ENCODE results near the gene SNX17.
A peak's percentile ranks its signal among the peaks of the same experiment; 100 is the strongest.
"Not testable (repeated sequence)": the region's sequence is repeated elsewhere in the genome, so short reads cannot be mapped to it uniquely, and the experiment has no call there.

Gene SNX17

GRCh38 chr2:27407798-27408491 is 37.5 kb downstream of the SNX17 start:
- peak; percentile 68 for DNase-seq

GRCh38 chr2:27408601-27409320 is 38.3 kb downstream of the SNX17 start:
- DNase-seq, result no peak

DNA sequence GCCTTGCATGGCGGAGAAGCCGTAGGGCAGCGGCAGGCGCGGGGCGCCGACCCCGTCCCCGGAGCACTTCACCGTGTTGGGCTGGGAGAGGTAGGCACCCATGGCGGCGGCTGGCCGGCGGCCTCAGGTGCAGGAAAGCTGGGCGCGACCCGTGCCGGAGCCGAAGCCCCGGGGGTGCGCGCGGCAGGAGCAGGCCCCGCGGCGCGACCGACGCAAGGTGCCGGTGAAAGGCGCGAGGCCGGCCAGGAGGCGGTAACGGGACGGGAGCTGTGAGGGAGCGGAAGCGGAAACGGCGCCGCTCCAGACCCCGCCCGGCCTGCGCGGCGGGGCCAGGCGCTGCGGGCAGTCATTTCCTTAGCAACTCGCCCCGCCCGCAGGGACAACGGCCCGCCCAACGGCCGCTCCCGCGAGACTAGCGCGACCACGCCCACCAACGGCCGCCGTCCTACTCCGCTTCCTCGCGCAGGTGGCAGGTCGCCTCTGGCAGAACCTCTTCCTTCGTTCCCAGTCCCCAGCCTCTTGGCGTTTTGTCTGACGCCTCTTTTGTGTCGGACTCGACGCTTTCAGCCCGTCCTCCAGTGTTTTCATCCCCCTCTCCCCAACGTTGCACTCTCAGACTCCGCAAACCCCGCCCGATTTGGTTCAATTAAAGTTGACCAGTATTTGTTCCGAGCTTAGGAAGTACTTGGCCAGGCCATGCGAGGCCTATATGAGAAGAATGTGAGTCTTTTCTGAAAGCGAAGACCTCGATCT is 39.1 kb downstream of the SNX17 start, which contains the start of gene PPM1G:
Gene PPM1G (minus strand): TSS at position 271 of the 753 bp plus-strand sequence. CDS start 169 bp downstream, at position 102.
- DNase-seq, result peak; percentile 97

GRCh38 chr2:27412419-27413152 is 42.2 kb downstream of the SNX17 start:
- no peak for DNase-seq

GRCh38 chr2:27416151-27416550 is 45.7 kb downstream of the SNX17 start:
- DNase-seq, result no peak

DNA sequence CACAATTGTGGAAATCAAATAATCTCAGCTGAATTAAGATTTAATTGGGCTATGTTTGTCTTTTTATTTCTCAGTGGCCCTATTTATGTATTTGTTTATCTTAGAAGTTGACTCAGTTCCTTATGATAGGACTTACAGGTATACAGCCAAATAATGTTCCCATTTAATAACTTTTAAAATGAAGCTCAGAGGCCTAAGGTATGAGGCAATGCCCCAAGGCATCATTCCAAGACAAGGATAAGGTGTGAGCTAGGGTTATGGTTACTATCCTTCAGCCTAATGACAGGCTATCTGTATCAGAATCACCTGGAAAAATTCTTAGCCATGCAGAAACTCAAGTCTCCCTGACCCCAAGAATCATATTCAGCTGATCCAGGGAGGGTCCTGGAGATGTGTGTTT is 50.6 kb downstream of the SNX17 start:
- DNase-seq, result no peak

- DNase-seq, result no peak
Observed at GRCh38 chr2:27421660-27422250, 51.3 kb downstream of the SNX17 start.

- no peak for DNase-seq
Observed at GRCh38 chr2:27422958-27423357, 52.5 kb downstream of the SNX17 start.

- not testable (repeated sequence) for DNase-seq
Observed at GRCh38 chr2:27425039-27425438, 54.6 kb downstream of the SNX17 start.

All from islet precursor cell (in vitro differentiated cells).